Measurements from ENCODE around the gene MVD. TPM values are rescaled to one million over a fixed set of nuclear protein-coding genes. Genes with fewer than 3 reads are reported as not detected.
A peak's percentile ranks its signal among the peaks of the same experiment; 100 is the strongest.

MVD gene
- total and polyA plus RNA-seq, 2 of the 4 experiments (the other 2 are of a cell fraction), result 18.3 to 28.4 TPM

GRCh38 chr16:88650749-88651275 is 12.1 kb downstream of the MVD start, which contains the start of gene CYBA (continued):
- TF ChIP-seq CTCF (conservative IDR thresholded peaks at IDR 0.05; ENCODE audit: low read depth, low read length), result no peak

- Histone ChIP-seq H3K9me1 (ENCODE audit: insufficient read depth, low read length) (no peaks in the 10 kb centered on the region), H3K4me1 (ENCODE audit: control insufficient read depth, insufficient read depth, low read length) (peaks cover 5% of the 10 kb centered on the region; the same call in 1 of the 2 replicates), H4K5ac (ENCODE audit: low read depth, low read length) (peak overlapping the region; percentile 67; the same call in 1 of the 2 replicates), H3K56ac (ENCODE audit: extremely low read depth, insufficient read depth, low read length) (no peak overlapping the region), H4K91ac (ENCODE audit: insufficient read depth, low read depth, low read length) (peak overlapping the region; percentile 49; the same call in 1 of the 2 replicates), H4K20me1 (ENCODE audit: insufficient read depth, low read length) (peaks cover 3% of the 10 kb centered on the region), H2BK5ac (ENCODE audit: low read depth, low read length, poor library complexity, severe bottlenecking) (no peak overlapping the region), H3K4me2 (ENCODE audit: low read depth, low read length) (peak overlapping the region; percentile 85), H3K9me3 (ENCODE audit: control insufficient read depth, insufficient read depth, low read length) (no peaks in the 10 kb centered on the region), H3K27ac (ENCODE audit: insufficient read depth, low read length) (peak overlapping the region; percentile 64), H3K27me3 (ENCODE audit: control insufficient read depth, insufficient read depth, low read length) (no peaks in the 10 kb centered on the region), H2AFZ (replicated peaks; ENCODE audit: low read length, poor library complexity) (peak overlapping the region; percentile 95), H4K8ac (ENCODE audit: low read depth in 2 of 2, low read length in 2 of 2) (peak overlapping the region in 1 of 2 experiments; percentile 84; a peak in 1 of 4 replicates), H3K14ac (replicated peaks; ENCODE audit: low read depth, low read length) (peak overlapping the region; percentile 90; the same call in 1 of the 2 replicates), H2AK9ac (replicated peaks; ENCODE audit: low read depth, low read length, poor library complexity) (peak overlapping the region; percentile 97), H2BK20ac (ENCODE audit: low read depth, low read length) (no peak overlapping the region), H2BK120ac (ENCODE audit: low read depth, low read length) (no peak overlapping the region), H3K79me1 (ENCODE audit: low read depth in 1 of 2, low read length in 2 of 2) (peaks cover 0 to 20% of the 10 kb centered on the region in 2 experiments; a peak in 1 of 4 replicates), H2AK5ac (ENCODE audit: low read depth, low read length) (peak overlapping the region; percentile 70), H3K9ac (ENCODE audit: low read depth, low read length) (peak overlapping the region; percentile 75), H3K4ac (ENCODE audit: low read depth, low read length) (peak overlapping the region; percentile 60), H3K4me3 (ENCODE audit: insufficient read depth, low read depth, low read length) (peak overlapping the region; percentile 93), H3K18ac (ENCODE audit: low read depth, low read length) (peak overlapping the region; percentile 47; the same call in 1 of the 2 replicates), H2BK15ac (ENCODE audit: low read depth, low read length) (no peak overlapping the region), H3K23ac (ENCODE audit: low read depth, low read length) (peak overlapping the region; percentile 41), H3K36me3 (ENCODE audit: control insufficient read depth, insufficient read depth, low read length) (peaks cover 8% of the 10 kb centered on the region)
- ChIA-PET POLR2A (ENCODE audit: unreplicated experiment) (no interaction called here), CTCF (no interaction called here)
- 16% methylated on average over 5 of the region's 37 CpGs; no CpG with 5 or more reads in 1 of the 2 experiments for WGBS, 2 experiments (ENCODE audit: extremely low coverage in 2 of 2, insufficient read length in 1 of 2)
- BruUV-seq (replicated peaks), result no TSS peak
- intact Hi-C loops (cut with micrococcal nuclease) (no loop called here), dilution Hi-C loops (cut with HindIII; ENCODE audit: low sequenced_read_pairs, unreplicated experiment) (no loop called here), in situ Hi-C loops (cut with MboI; ENCODE audit: low sequenced_read_pairs) (no loop called here)
- peak; percentile 57 for ATAC-seq (ENCODE audit: low read depth)
- TF ChIP-seq MAZ (IDR thresholded peaks at IDR 0.05; ENCODE audit: borderline replicate concordance, low read depth, low read length), result no peak
- 0 out of 2 replicates have a peak, but pooled peaks have one; percentile 25 for TF ChIP-seq CEBPB (IDR thresholded peaks at IDR 0.05; ENCODE audit: low read depth, low read length)
- peak; percentile 8 for DNase-seq
Observed at GRCh38 chr16:88649924-88650748, 12.8 kb downstream of the MVD start.
